Neural cell (in vitro differentiated cells): Measurements from ENCODE around the gene HDAC7. TPM values are rescaled to one million over a fixed set of nuclear protein-coding genes. Genes with fewer than 3 reads are reported as not detected.

Source experiments
- H2AFZ ChIP-seq: fragments of 200-600, 300-800 bp; sonication (generic), shearing (Covaris generic); 2 replicates; pipeline ENCODE4 v1.6.0; 2014; ENCODE audit warnings: low read depth, mild to moderate bottlenecking, antibody characterized with exemption, low read length, moderate library complexity
- H3F3A ChIP-seq: fragments of 200-600 bp; shearing (Covaris generic); 2 replicates; pipeline ENCODE4 v1.6.1; 2016; ENCODE audit warnings: mild to moderate bottlenecking, moderate library complexity, mixed read lengths, antibody characterized with exemption, low read length; ENCODE audit not compliant: insufficient read depth, poor library complexity, severe bottlenecking
- H3K27ac ChIP-seq: fragments of 200-600, 300-800 bp; sonication (generic), shearing (Covaris generic); 2 replicates; pipeline ENCODE4 v1.5.1; 2014; ENCODE audit warnings: mild to moderate bottlenecking, low read length, moderate library complexity
- H3K27me3 ChIP-seq: fragments of 300-800, 200-600 bp; sonication (generic), shearing (Covaris generic); 2 replicates; pipeline ENCODE4 v1.6.0; 2014; ENCODE audit warnings: mild to moderate bottlenecking, low read depth, low read length, moderate library complexity; ENCODE audit not compliant: insufficient read depth
- H3K36me3 ChIP-seq: fragments of 300-800, 200-600 bp; sonication (generic), shearing (Covaris generic); 2 replicates; pipeline ENCODE4 v1.5.1; 2014; ENCODE audit warnings: mild to moderate bottlenecking, antibody characterized with exemption, low read length, moderate library complexity; ENCODE audit not compliant: insufficient read depth
- H3K4me2 ChIP-seq: fragments of 300-800, 200-600 bp; sonication (generic), shearing (Covaris generic); 2 replicates; pipeline ENCODE4 v1.6.0; 2014; ENCODE audit warnings: mild to moderate bottlenecking, low read length
- H3K4me3 ChIP-seq: fragments of 300-800, 200-600 bp; sonication (generic), shearing (Covaris generic); 2 replicates; pipeline ENCODE4 v1.5.1; 2014; ENCODE audit warnings: mild to moderate bottlenecking, low read length, moderate library complexity
- H3K79me2 ChIP-seq: fragments of 200-600 bp; shearing (Covaris generic); replicated peaks from 2 replicates; pipeline ENCODE4 v1.6.0; 2014; ENCODE audit warnings: mild to moderate bottlenecking, low read length, moderate library complexity; ENCODE audit not compliant: insufficient read depth
- H3K9ac ChIP-seq: fragments of 300-800, 200-600 bp; sonication (generic), shearing (Covaris generic); 2 replicates; pipeline ENCODE4 v1.6.1; 2016; ENCODE audit warnings: mild to moderate bottlenecking, low read length, mixed read lengths
- H3K9me2 ChIP-seq: fragments of 200-600 bp; shearing (Covaris generic); 2 replicates; pipeline ENCODE4 v1.6.1; 2016; ENCODE audit warnings: mild to moderate bottlenecking, low read length, mixed read lengths; ENCODE audit not compliant: insufficient read depth
- H3K9me3 ChIP-seq: fragments of 200-600, 300-800 bp; sonication (generic), shearing (Covaris generic); 2 replicates; pipeline ENCODE4 v1.6.1; 2016; ENCODE audit warnings: mild to moderate bottlenecking, mixed run types, low read length, moderate library complexity, mixed read lengths
- H4K20me1 ChIP-seq: fragments of 200-600 bp; shearing (Covaris generic); 2 replicates; pipeline ENCODE4 v1.6.1; 2016; ENCODE audit warnings: mild to moderate bottlenecking, mixed run types; ENCODE audit not compliant: insufficient read depth
- CTCF ChIP-seq: fragments of 450-650 bp; IDR thresholded peaks from 2 replicates; pipeline ENCODE4 v1.5.1; 2014; ENCODE audit warnings: antibody characterized with exemption, mild to moderate bottlenecking, moderate library complexity; ENCODE audit not compliant: poor library complexity, severe bottlenecking
- EP300 ChIP-seq: fragments of 450-650 bp; conservative IDR thresholded peaks from 2 replicates; pipeline ENCODE4 v1.6.1; 2014; ENCODE audit warnings: antibody characterized with exemption, mild to moderate bottlenecking, moderate library complexity; ENCODE audit not compliant: poor library complexity, severe bottlenecking
- EZH2 ChIP-seq: fragments of 200-600, 300-800 bp; shearing (Covaris generic), sonication (generic); IDR thresholded peaks from 2 replicates; pipeline ENCODE4 v1.6.1; 2014; ENCODE audit warnings: antibody characterized with exemption, low read length, borderline replicate concordance, mild to moderate bottlenecking; ENCODE audit not compliant: insufficient read depth, poor library complexity, severe bottlenecking
- MXI1 ChIP-seq: fragments of 450-650 bp; conservative IDR thresholded peaks from 2 replicates; pipeline ENCODE4 v1.6.1; 2014; ENCODE audit warnings: antibody characterized with exemption, mild to moderate bottlenecking; ENCODE audit not compliant: poor library complexity, severe bottlenecking
- POLR2AphosphoS5 ChIP-seq: IDR thresholded peaks from 2 replicates; pipeline ENCODE4 v1.6.1; 2012
- RAD21 ChIP-seq: fragments of 450-650 bp; conservative IDR thresholded peaks from 2 replicates; pipeline ENCODE4 v1.6.1; 2014; ENCODE audit warnings: antibody characterized with exemption, mild to moderate bottlenecking, moderate library complexity
- REST ChIP-seq: IDR thresholded peaks from 2 replicates; pipeline ENCODE4 v1.6.1; 2012; ENCODE audit warnings: borderline replicate concordance
- SMC3 ChIP-seq: fragments of 450-650 bp; conservative IDR thresholded peaks from 2 replicates; pipeline ENCODE4 v1.6.1; 2014; ENCODE audit warnings: antibody characterized with exemption, mild to moderate bottlenecking, moderate library complexity; ENCODE audit not compliant: poor library complexity
- TAF1 ChIP-seq: IDR thresholded peaks from 2 replicates; pipeline ENCODE4 v1.6.1; 2012; ENCODE audit warnings: low read depth
- polyA plus RNA-seq: library from polyadenylated mRNA; depleted of rRNA; stranded (reverse); fragments of >200 nt; gene quantifications from 2 replicates; pipeline ENCODE4 v1.2.3, GENCODE V29; 2014

HDAC7 gene
- polyA plus RNA-seq, 1 donor from 2014 or later, result 30.2 TPM

- TF ChIP-seq CTCF (peak; percentile 67), RAD21 (peak; percentile 29), MXI1 (peak; percentile 33), TAF1 (no peak), EZH2 (no peak), SMC3 (peak; percentile 39)
- no peaks in the 10 kb centered on the region for H3K9me3 ChIP-seq
- H3K9me2 ChIP-seq, result no peaks in the 10 kb centered on the region
- peak within 1 kb of the TSS; percentile 65 for H3K4me3 ChIP-seq
- H3F3A ChIP-seq, result no peaks in the 10 kb centered on the region
- no peaks in the 10 kb centered on the region for H4K20me1 ChIP-seq
- H2AFZ ChIP-seq, result peak within 1 kb of the TSS; percentile 69
- no peak within 1 kb of the TSS for H3K4me2 ChIP-seq
- no peak within 1 kb of the TSS for H3K27ac ChIP-seq
- no peaks in the 10 kb centered on the region for H3K79me2 ChIP-seq
- peaks cover 7% of the 10 kb centered on the region for H3K27me3 ChIP-seq
- H3K9ac ChIP-seq, result peak within 1 kb of the TSS; percentile 43
- H3K36me3 ChIP-seq, result no peaks in the 10 kb centered on the region
Observed at GRCh38 chr12:47758834-47759690, 60.6 kb downstream of the HDAC7 start, which contains the start of gene RAPGEF3. Gene RAPGEF3 (minus strand): TSS chr12:47758880. CDS start chr12:47758556, 324 bp downstream.

DNA sequence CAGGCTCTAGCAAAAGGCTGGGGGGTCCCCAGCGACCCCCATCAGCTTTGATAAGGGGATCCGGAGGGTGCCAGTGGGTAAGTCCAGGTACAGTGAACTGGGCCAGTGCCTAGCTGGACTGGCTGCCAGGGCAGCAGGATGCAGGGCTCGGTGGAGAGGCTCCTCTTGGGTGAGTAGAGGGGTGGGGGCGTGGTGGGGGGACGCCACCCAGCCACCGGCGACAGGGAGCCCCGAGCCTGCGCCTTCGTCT, 61.2 kb downstream of the HDAC7 start:
- TF ChIP-seq MXI1 (no peak), EP300 (no peak), POLR2AphosphoS5 (no peak), EZH2 (no peak), TAF1 (no peak), RAD21 (no peak), REST (no peak), SMC3 (no peak), CTCF (no peak)
- no peaks in the 10 kb centered on the region for H3K36me3 ChIP-seq
- H3K4me2 ChIP-seq, result no peak overlapping the region
- H4K20me1 ChIP-seq, result no peaks in the 10 kb centered on the region
- peak overlapping the region; percentile 43 for H3K9ac ChIP-seq
- no peaks in the 10 kb centered on the region for H3K9me3 ChIP-seq
- no peaks in the 10 kb centered on the region for H3F3A ChIP-seq
- no peaks in the 10 kb centered on the region for H3K79me2 ChIP-seq
- no peaks in the 10 kb centered on the region for H3K9me2 ChIP-seq
- H2AFZ ChIP-seq, result no peak overlapping the region
- H3K27me3 ChIP-seq, result peaks cover 7% of the 10 kb centered on the region
- peak overlapping the region; percentile 65 for H3K4me3 ChIP-seq
- H3K27ac ChIP-seq, result no peak overlapping the region
